Mucosa of descending colon (tissue), 3 donors: ENCODE measurements around the gene GFER. TPM values are rescaled to one million over a fixed set of nuclear protein-coding genes. Genes with fewer than 3 reads are reported as not detected.
"Not testable (repeated sequence)": the region's sequence is repeated elsewhere in the genome, so short reads cannot be mapped to it uniquely, and the experiment has no call there.

Experiments
- ATAC-seq: fragments of 200-7000 bp; cut with Tn5 transposase; one replicate; pipeline ENCODE4 v1.9.1; 2020; ENCODE audit warnings: mild to moderate bottlenecking, moderate library complexity
- DNase-seq, 3 donors: peaks; one replicate each; pipeline ENCODE4 v3.0.0-alpha.2; 2020
- H3K36me3 ChIP-seq: fragments of 200-600 bp; one replicate; pipeline ENCODE4 v1.8.0; 2021; ENCODE audit warnings: low read depth, mild to moderate bottlenecking
- H3K4me1 ChIP-seq: fragments of 200-600 bp; one replicate; pipeline ENCODE4 v1.8.0; 2021; ENCODE audit warnings: low read depth, mild to moderate bottlenecking
- H3K4me3 ChIP-seq: fragments of 200-600 bp; one replicate; pipeline ENCODE4 v1.8.0; 2021; ENCODE audit warnings: mild to moderate bottlenecking
- H3K9me3 ChIP-seq: fragments of 200-600 bp; one replicate; pipeline ENCODE4 v1.8.0; 2021; ENCODE audit warnings: mild to moderate bottlenecking
- intact Hi-C, 2 donors: fragments of 100-400 bp; cut with DNase I in 1 of 2; cut with micrococcal nuclease in 1 of 2; formaldehyde crosslinking; loops; one replicate each; pipeline versions ENCODE4 v1.11.0 to v1.11.1; 2022; cut with DNase I, micrococcal nuclease
- total RNA-seq, 3 donors: library from RNA; stranded (reverse); fragmentation: NEBNext Ultra II Directional in 2 of 3; extraction: Animal tissue kit (Norgen Biotek cat#: 25700) in 2 of 3; gene quantifications; one replicate each; pipeline versions ENCODE4 v1.2.1 to v1.2.4, GENCODE V29; 2021 to 2023
- TF ChIP-seq, protein P1 (sequence below): fragments of 200-600 bp; IDR thresholded peaks from one replicate; pipeline ENCODE4 v1.8.0; 2022; ENCODE audit warnings: antibody characterized with exemption, mild to moderate bottlenecking
- donor health status: DM: no; HTN: no; CAD: no; lungs with moderate emphysema.
- donor health status: DM: no; HTN: no; CAD: no.
- donor health status: DM: no; HTN: yes; CAD: no.

Gene GFER
- total RNA-seq, 3 donors from 2014 or later, result 42.1 to 75.5 (median 68.8) TPM

DNA sequence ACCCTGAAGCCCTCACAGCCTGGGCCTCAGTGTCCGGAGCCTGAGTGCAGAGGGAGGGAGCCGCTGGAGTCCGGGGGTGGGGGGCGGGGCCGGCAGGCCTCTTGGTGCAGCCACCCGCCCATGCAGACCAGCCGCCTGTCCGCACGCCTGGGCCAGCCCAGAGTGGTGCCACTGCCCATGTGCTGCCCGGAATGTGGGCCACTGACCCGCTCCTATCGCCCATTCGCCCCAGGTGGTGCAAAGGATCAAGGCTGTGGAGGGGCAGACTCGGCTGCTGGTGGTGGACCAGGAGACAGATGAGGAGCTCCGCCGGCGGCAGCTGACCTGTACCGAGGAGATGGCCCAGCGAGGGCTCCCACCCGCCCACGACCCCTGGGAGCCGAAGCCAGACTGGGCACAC is 45.4 kb downstream of the GFER start:
- ATAC-seq (no peak), DNase-seq (no peak)
- Histone ChIP-seq H3K9me3 (no peaks in the 10 kb centered on the region), H3K4me3 (no peak overlapping the region), H3K36me3 (no peaks in the 10 kb centered on the region), H3K4me1 (peaks cover 10% of the 10 kb centered on the region)
- TF ChIP-seq, protein P1, sequence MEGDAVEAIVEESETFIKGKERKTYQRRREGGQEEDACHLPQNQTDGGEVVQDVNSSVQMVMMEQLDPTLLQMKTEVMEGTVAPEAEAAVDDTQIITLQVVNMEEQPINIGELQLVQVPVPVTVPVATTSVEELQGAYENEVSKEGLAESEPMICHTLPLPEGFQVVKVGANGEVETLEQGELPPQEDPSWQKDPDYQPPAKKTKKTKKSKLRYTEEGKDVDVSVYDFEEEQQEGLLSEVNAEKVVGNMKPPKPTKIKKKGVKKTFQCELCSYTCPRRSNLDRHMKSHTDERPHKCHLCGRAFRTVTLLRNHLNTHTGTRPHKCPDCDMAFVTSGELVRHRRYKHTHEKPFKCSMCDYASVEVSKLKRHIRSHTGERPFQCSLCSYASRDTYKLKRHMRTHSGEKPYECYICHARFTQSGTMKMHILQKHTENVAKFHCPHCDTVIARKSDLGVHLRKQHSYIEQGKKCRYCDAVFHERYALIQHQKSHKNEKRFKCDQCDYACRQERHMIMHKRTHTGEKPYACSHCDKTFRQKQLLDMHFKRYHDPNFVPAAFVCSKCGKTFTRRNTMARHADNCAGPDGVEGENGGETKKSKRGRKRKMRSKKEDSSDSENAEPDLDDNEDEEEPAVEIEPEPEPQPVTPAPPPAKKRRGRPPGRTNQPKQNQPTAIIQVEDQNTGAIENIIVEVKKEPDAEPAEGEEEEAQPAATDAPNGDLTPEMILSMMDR, result no peak
- intact Hi-C loops, result loop anchor here (10.0 kb wide), 2 partner anchors 115 to 125 kb away; partner anchors contain the start of genes RAB26 (in 1 of the 2) and TRAF7 (in 1 of the 2)

- no peak for ATAC-seq
- intact Hi-C loops, result no loop called here
- Histone ChIP-seq H3K4me1 (peaks cover 10% of the 10 kb centered on the region), H3K36me3 (no peaks in the 10 kb centered on the region), H3K9me3 (no peaks in the 10 kb centered on the region), H3K4me3 (no peak overlapping the region)
- DNase-seq, result no peak
- TF ChIP-seq, protein P1, result no peak
These were observed 46.0 kb downstream of the GFER start for GRCh38 chr16:2030036-2030435.

DNA sequence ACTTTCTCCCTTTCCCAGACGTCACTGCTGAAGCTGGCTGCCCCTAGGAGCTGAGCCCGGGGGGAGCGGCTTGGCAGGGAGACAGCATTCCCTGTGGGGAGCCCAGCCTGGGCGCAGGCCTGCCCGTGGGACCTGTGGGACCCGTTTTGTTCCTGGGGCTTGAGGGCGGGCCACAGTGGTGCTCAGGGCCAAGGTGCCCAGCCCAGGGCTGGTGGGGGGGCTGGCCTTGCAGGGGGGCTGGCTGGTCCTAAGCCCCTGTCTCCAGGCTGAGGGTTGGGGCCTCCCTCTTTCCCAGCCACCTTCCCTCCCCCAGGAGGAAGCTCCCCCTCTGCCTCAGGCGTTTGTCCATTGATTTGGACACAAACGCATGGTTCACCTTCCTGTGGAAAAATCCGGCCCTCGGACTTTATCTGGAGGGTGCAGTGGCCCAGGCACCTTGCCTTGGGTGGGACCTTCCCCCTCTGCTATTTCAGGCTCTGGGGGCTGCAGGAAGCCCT is 47.1 kb downstream of the GFER start:
- TF ChIP-seq, protein P1, result no peak
- ATAC-seq, result no peak

GRCh38 chr16:2032285-2033056 is 48.5 kb downstream of the GFER start:
- H3K36me3 ChIP-seq, result no peaks in the 10 kb centered on the region
- intact Hi-C loops, result no loop called here
- ATAC-seq (peak; percentile 7), DNase-seq (peak in 1 of 3 donors; percentile 55)
- TF ChIP-seq, protein P1, result no peak
- no peaks in the 10 kb centered on the region for H3K9me3 ChIP-seq
- peaks cover 21% of the 10 kb centered on the region for H3K4me1 ChIP-seq
- no peak overlapping the region for H3K4me3 ChIP-seq

More for the DNA sequence above, 47.1 kb downstream of the GFER start:
- H3K9me3 ChIP-seq, result no peaks in the 10 kb centered on the region
- H3K36me3 ChIP-seq, result no peaks in the 10 kb centered on the region
- no peak overlapping the region for H3K4me3 ChIP-seq
- DNase-seq, result no peak
- peaks cover 16% of the 10 kb centered on the region for H3K4me1 ChIP-seq
- intact Hi-C loops, result no loop called here

- Histone ChIP-seq H3K36me3 (no peaks in the 10 kb centered on the region), H3K4me3 (no peak overlapping the region), H3K4me1 (peaks cover 16% of the 10 kb centered on the region), H3K9me3 (no peaks in the 10 kb centered on the region)
- intact Hi-C loops, result no loop called here
- TF ChIP-seq, protein P1, result no peak
- DNase-seq (peak in 1 of 3 donors; percentile 72), ATAC-seq (peak; percentile 44)
These were observed 49.3 kb downstream of the GFER start for GRCh38 chr16:2033057-2033908.

DNA sequence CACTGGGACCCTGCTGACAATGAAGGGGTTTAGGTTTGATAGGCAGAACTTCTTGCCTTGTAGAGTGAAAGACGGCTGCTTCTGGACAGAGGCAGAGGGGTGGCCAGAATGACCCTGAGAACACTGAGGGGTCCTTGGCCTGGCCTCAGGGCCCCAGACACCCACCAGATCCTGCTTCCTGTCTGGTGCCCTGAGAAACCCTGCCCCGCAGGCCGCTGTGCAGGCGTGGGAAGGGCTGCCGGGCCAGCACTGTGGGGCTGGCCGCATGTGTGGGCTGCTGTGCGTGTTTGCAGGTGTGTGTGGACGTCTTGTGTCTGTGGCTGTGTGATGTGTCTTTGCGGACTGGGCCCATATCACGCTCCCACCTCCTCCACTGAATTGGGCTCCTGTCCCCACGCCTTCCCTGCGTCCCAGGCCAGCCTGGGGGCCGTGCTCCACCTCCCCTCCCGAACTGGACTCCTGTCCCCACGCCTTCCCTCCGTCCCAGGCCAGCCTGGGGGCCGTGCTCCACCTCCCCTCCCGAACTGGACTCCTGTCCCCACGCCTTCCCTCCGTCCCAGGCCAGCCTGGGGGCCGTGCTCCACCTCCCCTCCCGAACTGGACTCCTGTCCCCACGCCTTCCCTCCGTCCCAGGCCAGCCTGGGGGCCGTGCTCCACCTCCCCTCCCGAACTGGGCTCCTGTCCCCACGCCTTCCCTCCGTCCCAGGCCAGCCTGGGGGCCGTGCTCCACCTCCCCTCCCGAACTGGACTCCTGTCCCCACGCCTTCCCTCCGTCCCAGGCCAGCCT is 50.1 kb downstream of the GFER start:
- H3K4me3 ChIP-seq, H3K36me3 ChIP-seq, intact Hi-C loops, DNase-seq, H3K9me3 ChIP-seq, ATAC-seq: not testable (repeated sequence)
- peaks cover 16% of the 10 kb centered on the region for H3K4me1 ChIP-seq
